H1 (cell line): ENCODE measurements around the gene SLC24A3. TPM values are rescaled to one million over a fixed set of nuclear protein-coding genes. Genes with fewer than 3 reads are reported as not detected.

Experiments used
- CHD2 ChIP-seq: IDR thresholded peaks from 2 replicates; pipeline ENCODE4 v1.6.1; 2012; ENCODE audit warnings: low read length, improper control_type of control experiment
- EGR1 ChIP-seq: IDR thresholded peaks from 2 replicates; pipeline ENCODE4 v1.6.1; 2011; ENCODE audit warnings: low read depth, low read length, borderline replicate concordance
- NANOG ChIP-seq: IDR thresholded peaks from 2 replicates; pipeline ENCODE4 v1.6.1; 2011; ENCODE audit warnings: low read length, low read depth, mild to moderate bottlenecking, inconsistent platforms; ENCODE audit not compliant: insufficient read depth, poor library complexity, severe bottlenecking
- POLR2A ChIP-seq, 2 experiments: IDR thresholded peaks; 1 replicate in 1 of 2; 2 replicates in 1 of 2; pipeline ENCODE4 v1.6.1; 2011; ENCODE audit warnings: low read depth in 2 of 2, low read length in 2 of 2, mild to moderate bottlenecking in 2 of 2; ENCODE audit errors: control extremely low read depth in 1 of 2
- RNF2 ChIP-seq: fragments of 200-900, 300-1000 bp; sonication (generic); IDR thresholded peaks from 2 replicates; pipeline ENCODE4 v1.7.1; 2016; ENCODE audit warnings: borderline replicate concordance, low read depth, mild to moderate bottlenecking, antibody characterized with exemption, low read length; ENCODE audit not compliant: poor library complexity, severe bottlenecking; ENCODE audit errors: missing control alignments
- RXRA ChIP-seq: IDR thresholded peaks from 2 replicates; pipeline ENCODE4 v1.6.1; 2011; ENCODE audit warnings: low read depth, mild to moderate bottlenecking, low read length, moderate library complexity; ENCODE audit not compliant: insufficient read depth
- SIX5 ChIP-seq: IDR thresholded peaks from 2 replicates; pipeline ENCODE4 v1.6.1; 2011; ENCODE audit warnings: mild to moderate bottlenecking, low read depth, low read length
- SP4 ChIP-seq: IDR thresholded peaks from 2 replicates; pipeline ENCODE4 v1.6.1; 2012; ENCODE audit warnings: low read length, inconsistent platforms
- TAF7 ChIP-seq: optimal IDR thresholded peaks from 2 replicates; pipeline ENCODE3; 2011; ENCODE audit warnings: low read depth, mild to moderate bottlenecking, inconsistent platforms, low read length, moderate library complexity, borderline replicate concordance
- TBP ChIP-seq: IDR thresholded peaks from 2 replicates; pipeline ENCODE4 v1.6.1; 2011; ENCODE audit warnings: low read depth, low read length, improper control_type of control experiment
- TCF12 ChIP-seq: IDR thresholded peaks from 2 replicates; pipeline ENCODE4 v1.6.1; 2011; ENCODE audit warnings: low read depth, mild to moderate bottlenecking, low read length
- YY1 ChIP-seq: IDR thresholded peaks from 2 replicates; pipeline ENCODE4 v1.6.1; 2011; ENCODE audit warnings: low read depth, mild to moderate bottlenecking, low read length
- polyA plus RNA-seq, 7 experiments: library from polyadenylated mRNA; depleted of rRNA in 3 of 7; stranded (reverse) in 5 of 7; unstranded in 2 of 7; fragments of >200 nt in 5 of 7; fragments of 200-250 nt in 2 of 7; gene quantifications; 1 replicate in 5 of 7; 2 replicates in 1 of 7; 4 replicates in 1 of 7; pipeline versions ENCODE4 v1.2.1 to v1.2.3, GENCODE V29; 2011 to 2013; ENCODE audit warnings: missing spikeins in 2 of 7, mixed read lengths in 2 of 7
- total RNA-seq: library from RNA; stranded (reverse); fragmentation: NEBNext Ultra II Directional; extraction: Animal tissue kit (Norgen Biotek cat#: 25700); gene quantifications from 2 replicates; pipeline ENCODE4 v1.2.1, GENCODE V29; 2021
- TF ChIP-seq, protein P1 (sequence below): fragments of 300-600 bp; sonication (generic); IDR thresholded peaks from 2 replicates; pipeline ENCODE4 v1.7.1; 2012; ENCODE audit warnings: low read length, moderate library complexity, mild to moderate bottlenecking, inconsistent platforms; ENCODE audit not compliant: insufficient replicate concordance

Gene SLC24A3
- total and polyA plus RNA-seq, 2 of the 8 experiments (the other 6 are each of a cell fraction or from before 2014, with no cell fraction given): 4.5 to 6.3 TPM

DNA sequence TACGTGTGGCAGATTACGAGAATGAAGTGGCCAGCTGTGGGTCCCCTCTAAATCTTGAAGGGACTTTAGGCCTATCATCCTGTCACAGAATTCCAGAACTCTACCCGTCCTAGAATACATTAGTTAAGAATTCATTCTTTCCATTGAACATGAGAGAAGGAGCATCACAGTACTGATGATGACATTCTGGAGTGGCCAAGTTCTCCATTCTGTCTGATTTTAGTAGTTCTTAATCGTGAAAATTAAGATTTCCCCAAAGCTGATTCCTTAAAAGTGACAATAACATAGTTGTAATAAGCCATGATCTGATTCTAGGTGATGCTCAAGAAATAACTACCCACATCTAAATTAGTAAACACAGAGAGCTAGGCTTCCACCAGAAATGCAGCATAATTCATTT, 510.6 kb downstream of the SLC24A3 start (continued):
- TF ChIP-seq, protein P1, sequence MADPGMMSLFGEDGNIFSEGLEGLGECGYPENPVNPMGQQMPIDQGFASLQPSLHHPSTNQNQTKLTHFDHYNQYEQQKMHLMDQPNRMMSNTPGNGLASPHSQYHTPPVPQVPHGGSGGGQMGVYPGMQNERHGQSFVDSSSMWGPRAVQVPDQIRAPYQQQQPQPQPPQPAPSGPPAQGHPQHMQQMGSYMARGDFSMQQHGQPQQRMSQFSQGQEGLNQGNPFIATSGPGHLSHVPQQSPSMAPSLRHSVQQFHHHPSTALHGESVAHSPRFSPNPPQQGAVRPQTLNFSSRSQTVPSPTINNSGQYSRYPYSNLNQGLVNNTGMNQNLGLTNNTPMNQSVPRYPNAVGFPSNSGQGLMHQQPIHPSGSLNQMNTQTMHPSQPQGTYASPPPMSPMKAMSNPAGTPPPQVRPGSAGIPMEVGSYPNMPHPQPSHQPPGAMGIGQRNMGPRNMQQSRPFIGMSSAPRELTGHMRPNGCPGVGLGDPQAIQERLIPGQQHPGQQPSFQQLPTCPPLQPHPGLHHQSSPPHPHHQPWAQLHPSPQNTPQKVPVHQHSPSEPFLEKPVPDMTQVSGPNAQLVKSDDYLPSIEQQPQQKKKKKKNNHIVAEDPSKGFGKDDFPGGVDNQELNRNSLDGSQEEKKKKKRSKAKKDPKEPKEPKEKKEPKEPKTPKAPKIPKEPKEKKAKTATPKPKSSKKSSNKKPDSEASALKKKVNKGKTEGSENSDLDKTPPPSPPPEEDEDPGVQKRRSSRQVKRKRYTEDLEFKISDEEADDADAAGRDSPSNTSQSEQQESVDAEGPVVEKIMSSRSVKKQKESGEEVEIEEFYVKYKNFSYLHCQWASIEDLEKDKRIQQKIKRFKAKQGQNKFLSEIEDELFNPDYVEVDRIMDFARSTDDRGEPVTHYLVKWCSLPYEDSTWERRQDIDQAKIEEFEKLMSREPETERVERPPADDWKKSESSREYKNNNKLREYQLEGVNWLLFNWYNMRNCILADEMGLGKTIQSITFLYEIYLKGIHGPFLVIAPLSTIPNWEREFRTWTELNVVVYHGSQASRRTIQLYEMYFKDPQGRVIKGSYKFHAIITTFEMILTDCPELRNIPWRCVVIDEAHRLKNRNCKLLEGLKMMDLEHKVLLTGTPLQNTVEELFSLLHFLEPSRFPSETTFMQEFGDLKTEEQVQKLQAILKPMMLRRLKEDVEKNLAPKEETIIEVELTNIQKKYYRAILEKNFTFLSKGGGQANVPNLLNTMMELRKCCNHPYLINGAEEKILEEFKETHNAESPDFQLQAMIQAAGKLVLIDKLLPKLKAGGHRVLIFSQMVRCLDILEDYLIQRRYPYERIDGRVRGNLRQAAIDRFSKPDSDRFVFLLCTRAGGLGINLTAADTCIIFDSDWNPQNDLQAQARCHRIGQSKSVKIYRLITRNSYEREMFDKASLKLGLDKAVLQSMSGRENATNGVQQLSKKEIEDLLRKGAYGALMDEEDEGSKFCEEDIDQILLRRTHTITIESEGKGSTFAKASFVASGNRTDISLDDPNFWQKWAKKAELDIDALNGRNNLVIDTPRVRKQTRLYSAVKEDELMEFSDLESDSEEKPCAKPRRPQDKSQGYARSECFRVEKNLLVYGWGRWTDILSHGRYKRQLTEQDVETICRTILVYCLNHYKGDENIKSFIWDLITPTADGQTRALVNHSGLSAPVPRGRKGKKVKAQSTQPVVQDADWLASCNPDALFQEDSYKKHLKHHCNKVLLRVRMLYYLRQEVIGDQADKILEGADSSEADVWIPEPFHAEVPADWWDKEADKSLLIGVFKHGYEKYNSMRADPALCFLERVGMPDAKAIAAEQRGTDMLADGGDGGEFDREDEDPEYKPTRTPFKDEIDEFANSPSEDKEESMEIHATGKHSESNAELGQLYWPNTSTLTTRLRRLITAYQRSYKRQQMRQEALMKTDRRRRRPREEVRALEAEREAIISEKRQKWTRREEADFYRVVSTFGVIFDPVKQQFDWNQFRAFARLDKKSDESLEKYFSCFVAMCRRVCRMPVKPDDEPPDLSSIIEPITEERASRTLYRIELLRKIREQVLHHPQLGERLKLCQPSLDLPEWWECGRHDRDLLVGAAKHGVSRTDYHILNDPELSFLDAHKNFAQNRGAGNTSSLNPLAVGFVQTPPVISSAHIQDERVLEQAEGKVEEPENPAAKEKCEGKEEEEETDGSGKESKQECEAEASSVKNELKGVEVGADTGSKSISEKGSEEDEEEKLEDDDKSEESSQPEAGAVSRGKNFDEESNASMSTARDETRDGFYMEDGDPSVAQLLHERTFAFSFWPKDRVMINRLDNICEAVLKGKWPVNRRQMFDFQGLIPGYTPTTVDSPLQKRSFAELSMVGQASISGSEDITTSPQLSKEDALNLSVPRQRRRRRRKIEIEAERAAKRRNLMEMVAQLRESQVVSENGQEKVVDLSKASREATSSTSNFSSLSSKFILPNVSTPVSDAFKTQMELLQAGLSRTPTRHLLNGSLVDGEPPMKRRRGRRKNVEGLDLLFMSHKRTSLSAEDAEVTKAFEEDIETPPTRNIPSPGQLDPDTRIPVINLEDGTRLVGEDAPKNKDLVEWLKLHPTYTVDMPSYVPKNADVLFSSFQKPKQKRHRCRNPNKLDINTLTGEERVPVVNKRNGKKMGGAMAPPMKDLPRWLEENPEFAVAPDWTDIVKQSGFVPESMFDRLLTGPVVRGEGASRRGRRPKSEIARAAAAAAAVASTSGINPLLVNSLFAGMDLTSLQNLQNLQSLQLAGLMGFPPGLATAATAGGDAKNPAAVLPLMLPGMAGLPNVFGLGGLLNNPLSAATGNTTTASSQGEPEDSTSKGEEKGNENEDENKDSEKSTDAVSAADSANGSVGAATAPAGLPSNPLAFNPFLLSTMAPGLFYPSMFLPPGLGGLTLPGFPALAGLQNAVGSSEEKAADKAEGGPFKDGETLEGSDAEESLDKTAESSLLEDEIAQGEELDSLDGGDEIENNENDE: no peak
- TF ChIP-seq TBP (no peak), POLR2A (IDR thresholded peaks at IDR 0.05; ENCODE audit: control extremely low read depth in 1 of 2, low read depth in 2 of 2, low read length in 2 of 2) (no peak), TCF12 (no peak), CHD2 (no peak), EGR1 (no peak), YY1 (no peak), SP4 (no peak), RNF2 (no peak), RXRA (no peak), TAF7 (no peak), NANOG (no peak), SIX5 (no peak)
